Panc1 (cell line): ENCODE measurements around the gene KMT2B.

Source experiments
- SIN3A ChIP-seq: IDR thresholded peaks from 2 replicates; pipeline ENCODE4 v1.6.1; 2012; ENCODE audit warnings: low read depth, mild to moderate bottlenecking, low read length, moderate library complexity, borderline replicate concordance; ENCODE audit not compliant: insufficient read depth
- TF ChIP-seq, protein P1 (sequence below): fragments of 450-650 bp; IDR thresholded peaks from 2 replicates; pipeline ENCODE4 v1.5.1; 2017; ENCODE audit warnings: mild to moderate bottlenecking
- TF ChIP-seq, protein P2 (sequence below), 2 experiments: IDR thresholded peaks; 2 replicates each; pipeline ENCODE4 v1.6.1; 2011 to 2012; ENCODE audit warnings: low read depth in 2 of 2, control low read depth in 1 of 2, low read length in 1 of 2, mild to moderate bottlenecking in 1 of 2, moderate library complexity in 1 of 2; ENCODE audit not compliant: insufficient read depth in 1 of 2

GRCh38 chr19:35748106-35749020 is 30.6 kb downstream of the KMT2B start, which contains the start of gene LIN37:
- TF ChIP-seq, protein P1, sequence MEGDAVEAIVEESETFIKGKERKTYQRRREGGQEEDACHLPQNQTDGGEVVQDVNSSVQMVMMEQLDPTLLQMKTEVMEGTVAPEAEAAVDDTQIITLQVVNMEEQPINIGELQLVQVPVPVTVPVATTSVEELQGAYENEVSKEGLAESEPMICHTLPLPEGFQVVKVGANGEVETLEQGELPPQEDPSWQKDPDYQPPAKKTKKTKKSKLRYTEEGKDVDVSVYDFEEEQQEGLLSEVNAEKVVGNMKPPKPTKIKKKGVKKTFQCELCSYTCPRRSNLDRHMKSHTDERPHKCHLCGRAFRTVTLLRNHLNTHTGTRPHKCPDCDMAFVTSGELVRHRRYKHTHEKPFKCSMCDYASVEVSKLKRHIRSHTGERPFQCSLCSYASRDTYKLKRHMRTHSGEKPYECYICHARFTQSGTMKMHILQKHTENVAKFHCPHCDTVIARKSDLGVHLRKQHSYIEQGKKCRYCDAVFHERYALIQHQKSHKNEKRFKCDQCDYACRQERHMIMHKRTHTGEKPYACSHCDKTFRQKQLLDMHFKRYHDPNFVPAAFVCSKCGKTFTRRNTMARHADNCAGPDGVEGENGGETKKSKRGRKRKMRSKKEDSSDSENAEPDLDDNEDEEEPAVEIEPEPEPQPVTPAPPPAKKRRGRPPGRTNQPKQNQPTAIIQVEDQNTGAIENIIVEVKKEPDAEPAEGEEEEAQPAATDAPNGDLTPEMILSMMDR, result no peak
- TF ChIP-seq, protein P2, sequence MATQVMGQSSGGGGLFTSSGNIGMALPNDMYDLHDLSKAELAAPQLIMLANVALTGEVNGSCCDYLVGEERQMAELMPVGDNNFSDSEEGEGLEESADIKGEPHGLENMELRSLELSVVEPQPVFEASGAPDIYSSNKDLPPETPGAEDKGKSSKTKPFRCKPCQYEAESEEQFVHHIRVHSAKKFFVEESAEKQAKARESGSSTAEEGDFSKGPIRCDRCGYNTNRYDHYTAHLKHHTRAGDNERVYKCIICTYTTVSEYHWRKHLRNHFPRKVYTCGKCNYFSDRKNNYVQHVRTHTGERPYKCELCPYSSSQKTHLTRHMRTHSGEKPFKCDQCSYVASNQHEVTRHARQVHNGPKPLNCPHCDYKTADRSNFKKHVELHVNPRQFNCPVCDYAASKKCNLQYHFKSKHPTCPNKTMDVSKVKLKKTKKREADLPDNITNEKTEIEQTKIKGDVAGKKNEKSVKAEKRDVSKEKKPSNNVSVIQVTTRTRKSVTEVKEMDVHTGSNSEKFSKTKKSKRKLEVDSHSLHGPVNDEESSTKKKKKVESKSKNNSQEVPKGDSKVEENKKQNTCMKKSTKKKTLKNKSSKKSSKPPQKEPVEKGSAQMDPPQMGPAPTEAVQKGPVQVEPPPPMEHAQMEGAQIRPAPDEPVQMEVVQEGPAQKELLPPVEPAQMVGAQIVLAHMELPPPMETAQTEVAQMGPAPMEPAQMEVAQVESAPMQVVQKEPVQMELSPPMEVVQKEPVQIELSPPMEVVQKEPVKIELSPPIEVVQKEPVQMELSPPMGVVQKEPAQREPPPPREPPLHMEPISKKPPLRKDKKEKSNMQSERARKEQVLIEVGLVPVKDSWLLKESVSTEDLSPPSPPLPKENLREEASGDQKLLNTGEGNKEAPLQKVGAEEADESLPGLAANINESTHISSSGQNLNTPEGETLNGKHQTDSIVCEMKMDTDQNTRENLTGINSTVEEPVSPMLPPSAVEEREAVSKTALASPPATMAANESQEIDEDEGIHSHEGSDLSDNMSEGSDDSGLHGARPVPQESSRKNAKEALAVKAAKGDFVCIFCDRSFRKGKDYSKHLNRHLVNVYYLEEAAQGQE (IDR thresholded peaks at IDR 0.05; ENCODE audit: insufficient read depth in 1 of 2, low read depth in 2 of 2, low read length in 1 of 2), result no peak
- TF ChIP-seq SIN3A, result 0 out of 2 replicates have a peak, but pooled peaks have one; percentile 72
